K562 (cell line): ENCODE data around the gene CNNM4. TPM values are rescaled to one million over a fixed set of nuclear protein-coding genes. Genes with fewer than 3 reads are reported as not detected.

Source experiments
- CREBBP ChIP-seq: IDR thresholded peaks from one replicate; pipeline ENCODE4 v1.6.1; 2012; ENCODE audit warnings: low read depth, mild to moderate bottlenecking, control low read depth, inconsistent platforms, low read length
- GTF2A2 ChIP-seq: IDR thresholded peaks from 2 replicates; pipeline ENCODE4 v1.6.1; 2016; ENCODE audit warnings: mild to moderate bottlenecking, missing genetic modification characterization, missing compliant biosample characterization
- HBP1 ChIP-seq: fragments of 450-650 bp; formaldehyde crosslinking; IDR thresholded peaks from 2 replicates; pipeline ENCODE4 v1.4.0; 2022; ENCODE audit warnings: missing genetic modification characterization
- HMBOX1 ChIP-seq: sonication (generic); IDR thresholded peaks from 2 replicates; pipeline ENCODE4 v1.6.1; 2016
- KHSRP ChIP-seq: fragments of 450-650 bp; IDR thresholded peaks from 2 replicates; pipeline ENCODE4 v1.6.1; 2017
- MYC ChIP-seq, 2 experiments: fragments of 250-450 bp in 1 of 2; sonication (Bioruptor Pico) in 1 of 2; IDR thresholded peaks; 2 replicates each; pipeline versions ENCODE4 v1.5.1 to v1.6.1; 2012 to 2021; ENCODE audit warnings: low read depth in 2 of 2, borderline replicate concordance in 1 of 2, improper control_type of control experiment in 1 of 2, low read length in 1 of 2, mild to moderate bottlenecking in 1 of 2, moderate library complexity in 1 of 2
- MYNN ChIP-seq, 2 experiments: sonication (generic); formaldehyde crosslinking in 1 of 2; IDR thresholded peaks; 2 replicates each; pipeline versions ENCODE4 v1.5.0 to v1.6.1; 2016 to 2020; ENCODE audit warnings: antibody characterized with exemption in 1 of 2, missing genetic modification reagents in 1 of 2
- PHF8 ChIP-seq: fragments of 200-600 bp; sonication (generic); IDR thresholded peaks from 2 replicates; pipeline ENCODE4 v1.6.1; 2012; ENCODE audit warnings: mixed run types, mild to moderate bottlenecking, inconsistent platforms, low read length, moderate library complexity, borderline replicate concordance
- RBM25 ChIP-seq: fragments of 200-400 bp; formaldehyde crosslinking; IDR thresholded peaks from 2 replicates; pipeline ENCODE4 v1.6.1; 2018; ENCODE audit warnings: low read length, low read depth, moderate library complexity; ENCODE audit not compliant: severe bottlenecking
- TAF15 ChIP-seq: fragments of 200-400 bp; formaldehyde crosslinking; IDR thresholded peaks from 2 replicates; pipeline ENCODE4 v1.6.1; 2017; ENCODE audit warnings: mild to moderate bottlenecking, low read depth, low read length, moderate library complexity
- TCF7 ChIP-seq: sonication (generic); IDR thresholded peaks from 2 replicates; pipeline ENCODE4 v1.6.1; 2016; ENCODE audit warnings: antibody characterized with exemption, borderline replicate concordance
- ZBTB8A ChIP-seq: fragments of 450-650 bp; IDR thresholded peaks from 2 replicates; pipeline ENCODE4 v1.6.1; 2018; ENCODE audit warnings: mild to moderate bottlenecking, moderate library complexity; ENCODE audit not compliant: partially characterized antibody
- ZHX1 ChIP-seq: fragments of 150-350 bp; conservative IDR thresholded peaks from 2 replicates; pipeline ENCODE4 v1.6.1; 2014; ENCODE audit warnings: low read length
- ZNF449 ChIP-seq: fragments of 250-450 bp; sonication (Bioruptor Pico); IDR thresholded peaks from 2 replicates; pipeline ENCODE4 v1.8.0; 2022; ENCODE audit warnings: moderate library complexity, mild to moderate bottlenecking, inconsistent platforms
- ZNF518B ChIP-seq: fragments of 250-450 bp; sonication (Bioruptor Pico); IDR thresholded peaks from 2 replicates; pipeline ENCODE4 v1.5.0; 2021; ENCODE audit warnings: mild to moderate bottlenecking, moderate library complexity
- polyA plus RNA-seq, 8 experiments: library from polyadenylated mRNA; depleted of rRNA in 4 of 8; stranded (reverse) in 5 of 8; unstranded in 3 of 8; fragments of >200 nt; fragmentation: Nextera tagmentation in 2 of 8; fragmentation: Illumina TruSeq in 1 of 8; extraction: Ambion mirVana in 2 of 8; extraction: Trizol in 1 of 8; gene quantifications; 2 replicates each; pipeline versions ENCODE4 v1.2.1 to v1.2.3, GENCODE V29; 2011 to 2014; ENCODE audit warnings: inconsistent platforms in 1 of 8, missing spikeins in 1 of 8
- total RNA-seq, 7 experiments: library from RNA; depleted of rRNA in 6 of 7; stranded (reverse); fragments of >200 nt in 6 of 7; fragmentation: Illumina TruSeq in 2 of 7; extraction: Trizol in 2 of 7; gene quantifications; 2 replicates each; pipeline versions ENCODE4 v1.2.1 to v1.2.3, GENCODE V29; 2011 to 2021; ENCODE audit warnings: low replicate concordance in 1 of 7

The CNNM4 gene
- total and polyA plus RNA-seq, 9 of the 15 experiments (the other 6 are each of a cell fraction or from before 2014, with no cell fraction given): 0.96 to 6.3 (median 2.8) TPM

GRCh38 chr2:96816127-96816835 is 55.6 kb downstream of the CNNM4 start, which contains the start of gene CNNM3 (continued):
- TF ChIP-seq MYNN (IDR thresholded peaks at IDR 0.05) (no peak), MYNN (CRISPR knock-in tag; IDR thresholded peaks at IDR 0.05) (no peak), MYC (IDR thresholded peaks at IDR 0.05; ENCODE audit: low read depth, low read length) (no peak; the same call in none of the 2 replicates), MYC (CRISPR knock-in tag; IDR thresholded peaks at IDR 0.05; ENCODE audit: borderline replicate concordance, low read depth) (no peak), PHF8 (peak; percentile 89; the same call in 1 of the 2 replicates), HMBOX1 (peak; percentile 43; the same call in 1 of the 2 replicates), ZNF518B (CRISPR knock-in tag) (no peak), ZBTB8A (no peak), KHSRP (no peak), ZHX1 (no peak), TCF7 (no peak), GTF2A2 (tag) (no peak), ZNF449 (CRISPR knock-in tag) (no peak), CREBBP (no peak), HBP1 (CRISPR knock-in tag) (no peak), TAF15 (no peak), RBM25 (peak; percentile 100)
